ENCODE measurements around the gene TM6SF1.

GRCh38 chr15:83155942-83156341, 48.5 kb downstream of the TM6SF1 start:
- TF ChIP-seq SP1 (IDR thresholded peaks at IDR 0.05; ENCODE audit: low read depth, low read length) (no peak), CTCF (IDR thresholded peaks at IDR 0.05; ENCODE audit: control extremely low read depth in 1 of 3, insufficient read depth in 1 of 3, low read depth in 1 of 3, low read length in 3 of 3) (no peak), ZNF274 (IDR thresholded peaks at IDR 0.05; ENCODE audit: borderline replicate concordance, extremely low read depth, low read length) (no peak), MAX (IDR thresholded peaks at IDR 0.05) (no peak), EGR1 (IDR thresholded peaks at IDR 0.05; ENCODE audit: borderline replicate concordance, low read depth, low read length) (no peak), CBX5 (IDR thresholded peaks at IDR 0.05; ENCODE audit: low read depth, low read length) (no peak), TAF1 (IDR thresholded peaks at IDR 0.05; ENCODE audit: low read depth, low read length) (no peak), USF2 (IDR thresholded peaks at IDR 0.05; ENCODE audit: low read length) (no peak), JUND (IDR thresholded peaks at IDR 0.05; ENCODE audit: low read length) (no peak), GTF2F1 (IDR thresholded peaks at IDR 0.05; ENCODE audit: borderline replicate concordance, low read depth, low read length) (no peak), CEBPB (IDR thresholded peaks at IDR 0.05; ENCODE audit: low read depth, low read length) (no peak), BRCA1 (IDR thresholded peaks at IDR 0.05; ENCODE audit: low read depth, low read length) (no peak), SP4 (IDR thresholded peaks at IDR 0.05; ENCODE audit: low read length) (no peak)

Measured in H1 (cell line).